Measurements from ENCODE around the gene KRTAP12-3. TPM values are rescaled to one million over a fixed set of nuclear protein-coding genes. Genes with fewer than 3 reads are reported as not detected.
"Not testable (repeated sequence)": the region's sequence is repeated elsewhere in the genome, so short reads cannot be mapped to it uniquely, and the experiment has no call there.

Gene KRTAP12-3
- total RNA-seq, 2 donors from 2014 or later, result not detected

DNA sequence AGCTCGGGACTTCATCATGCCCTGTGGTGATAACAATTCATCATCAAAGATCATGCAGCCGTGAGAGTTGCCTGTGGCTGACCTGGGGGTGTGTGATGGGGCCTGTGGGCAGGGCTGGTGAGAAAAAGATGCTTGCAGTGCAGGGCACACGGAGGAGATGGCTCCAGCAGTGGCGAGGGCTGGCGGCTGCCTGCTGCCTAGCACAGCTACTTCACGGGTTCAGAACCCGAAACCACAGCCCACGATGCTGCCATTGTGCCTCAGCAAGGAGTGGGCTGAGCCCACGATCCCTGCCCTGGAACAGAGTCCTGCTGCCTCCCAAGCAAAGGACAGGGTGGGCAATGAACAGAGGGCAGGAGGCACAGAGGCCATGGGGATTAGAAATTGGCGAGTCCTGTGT is 31.5 kb upstream of the KRTAP12-3 start:
- ATAC-seq, result peak in 1 of 2 donors; percentile 42
- intact Hi-C loops (cut with DNase I), result no loop called here
- DNase-seq, result no peak

DNA sequence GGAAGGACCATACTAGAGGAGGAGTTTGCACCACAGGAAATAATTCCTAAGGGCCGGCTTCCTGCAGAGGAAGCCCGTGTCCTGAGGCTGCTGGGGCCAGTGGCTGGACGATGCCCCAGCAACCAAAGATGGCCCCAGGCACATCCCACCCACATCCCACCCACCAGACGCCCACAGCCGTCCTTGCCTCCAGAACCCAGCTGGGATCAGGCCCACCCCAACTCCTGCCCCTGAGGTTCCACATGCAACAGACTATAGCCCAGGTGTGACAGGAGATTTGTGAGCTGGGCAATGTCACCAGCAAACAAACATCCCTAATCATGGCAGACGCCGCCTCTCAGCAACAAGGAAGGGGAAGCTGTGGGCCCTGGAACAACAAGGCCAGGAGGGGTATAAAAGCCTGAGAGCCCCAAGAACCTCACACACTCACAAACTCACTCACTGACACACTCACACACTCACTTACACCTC is 31.0 kb upstream of the KRTAP12-3 start, which contains the start of gene KRTAP10-9:
Gene KRTAP10-9, plus strand, starts transcription at position 421 of the 471 bp plus-strand sequence. CDS start 79 bp downstream, outside the sequence.
- no peak for ATAC-seq
- intact Hi-C loops (cut with DNase I), result no loop called here

DNA sequence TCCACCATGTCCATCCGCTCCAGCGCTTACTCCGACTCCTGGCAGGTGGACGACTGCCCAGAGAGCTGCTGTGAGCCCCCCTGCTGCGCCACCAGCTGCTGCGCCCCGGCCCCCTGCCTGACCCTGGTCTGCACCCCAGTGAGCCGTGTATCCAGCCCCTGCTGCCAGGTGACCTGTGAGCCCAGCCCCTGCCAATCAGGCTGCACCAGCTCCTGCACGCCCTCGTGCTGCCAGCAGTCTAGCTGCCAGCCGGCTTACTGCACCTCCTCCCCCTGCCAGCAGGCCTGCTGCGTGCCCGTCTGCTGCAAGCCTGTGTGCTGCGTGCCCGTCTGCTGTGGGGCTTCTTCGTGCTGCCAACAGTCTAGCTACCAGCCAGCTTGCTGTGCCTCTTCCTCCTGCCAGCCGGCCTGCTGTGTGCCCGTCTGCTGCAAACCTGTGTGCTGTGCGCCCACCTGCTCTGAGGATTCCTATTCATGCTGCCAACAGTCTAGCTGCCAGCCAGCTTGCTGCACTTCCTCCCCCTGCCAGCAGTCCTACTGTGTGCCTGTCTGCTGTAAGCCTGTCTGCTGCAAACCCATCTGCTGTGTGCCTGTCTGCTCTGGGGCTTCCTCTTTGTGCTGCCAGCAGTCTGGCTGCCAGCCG is 30.4 kb upstream of the KRTAP12-3 start:
- intact Hi-C loops (cut with DNase I); ATAC-seq; DNase-seq: not testable (repeated sequence)

More for the DNA sequence above, 31.0 kb upstream of the KRTAP12-3 start, which contains the start of gene KRTAP10-9:
- no peak for DNase-seq

DNA sequence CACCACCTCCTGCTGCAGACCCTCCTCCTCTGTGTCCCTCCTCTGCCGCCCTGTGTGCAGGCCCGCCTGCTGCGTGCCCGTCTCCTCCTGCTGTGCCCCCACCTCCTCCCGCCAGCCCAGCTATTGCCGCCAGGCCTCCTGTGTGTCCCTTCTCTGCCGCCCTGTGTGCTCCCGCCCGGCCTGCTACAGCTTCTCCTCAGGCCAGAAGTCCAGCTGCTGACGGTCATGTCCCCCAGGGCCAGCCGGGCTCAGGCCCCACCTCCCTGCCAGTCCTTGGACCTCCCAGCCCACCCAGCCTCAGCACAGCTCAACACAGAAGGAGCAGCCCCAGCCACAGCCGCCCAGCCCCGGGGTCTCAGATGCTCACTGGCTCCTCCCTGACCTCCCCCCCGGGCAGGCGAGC is 29.9 kb upstream of the KRTAP12-3 start:
- DNase-seq; intact Hi-C loops (cut with DNase I); ATAC-seq: not testable (repeated sequence)

DNA sequence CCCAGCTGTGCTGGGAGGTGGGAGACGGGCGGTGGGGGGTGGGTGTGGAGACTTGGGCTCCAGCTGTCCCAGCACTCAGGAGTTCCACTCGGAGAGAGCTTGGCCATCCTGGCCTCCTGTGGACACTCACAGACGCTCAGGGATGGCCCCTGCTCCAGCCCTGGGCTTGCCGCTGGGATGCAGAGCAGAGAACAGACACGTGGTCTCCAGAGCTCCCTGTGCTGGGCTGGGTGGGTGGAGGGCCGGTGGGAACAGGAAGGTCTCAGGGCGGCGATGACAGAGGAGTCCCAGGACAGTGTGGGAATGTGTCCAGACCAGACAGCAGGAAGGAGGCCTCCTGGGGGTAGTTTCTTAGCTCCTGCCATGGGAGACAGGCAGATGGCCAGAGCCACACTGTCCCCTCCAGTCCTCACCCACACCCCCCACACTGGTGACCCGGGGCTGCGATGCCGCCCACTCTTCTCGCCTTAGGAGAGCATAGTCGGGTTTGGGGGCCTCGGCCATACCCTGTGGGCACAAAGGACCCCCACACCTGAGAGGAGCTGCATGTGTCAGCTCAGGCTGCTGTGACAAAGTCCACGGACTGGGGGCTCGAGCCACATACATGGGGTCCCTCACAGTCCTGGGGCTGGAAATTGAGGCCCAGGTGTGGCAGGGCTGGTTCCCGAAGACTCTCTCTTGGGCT is 28.9 kb upstream of the KRTAP12-3 start:
- DNase-seq, result no peak
- intact Hi-C loops (cut with DNase I), result no loop called here
- peak; percentile 39 to 82 for ATAC-seq

DNA sequence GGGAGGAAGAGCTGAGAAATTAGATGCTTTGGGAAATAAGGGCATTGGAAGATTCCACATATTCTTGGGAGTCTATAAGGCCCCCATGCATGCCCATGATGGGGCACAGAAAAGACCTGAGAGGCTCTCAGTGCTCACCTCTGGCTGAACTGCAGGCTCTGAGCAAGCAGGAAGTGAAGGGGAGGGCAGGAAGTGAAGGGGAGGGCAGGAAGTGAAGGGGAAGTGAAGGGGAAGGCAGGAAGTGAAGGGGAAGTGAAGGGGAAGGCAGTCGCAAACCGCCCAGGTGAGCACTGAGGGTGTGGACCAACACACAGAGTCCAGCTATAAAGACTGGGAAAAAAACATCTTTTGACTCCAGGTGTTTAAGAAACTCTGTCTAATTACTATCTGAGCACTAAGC is 27.3 kb upstream of the KRTAP12-3 start:
- ATAC-seq (no peak), DNase-seq (no peak)
- intact Hi-C loops (cut with DNase I), result no loop called here

DNA sequence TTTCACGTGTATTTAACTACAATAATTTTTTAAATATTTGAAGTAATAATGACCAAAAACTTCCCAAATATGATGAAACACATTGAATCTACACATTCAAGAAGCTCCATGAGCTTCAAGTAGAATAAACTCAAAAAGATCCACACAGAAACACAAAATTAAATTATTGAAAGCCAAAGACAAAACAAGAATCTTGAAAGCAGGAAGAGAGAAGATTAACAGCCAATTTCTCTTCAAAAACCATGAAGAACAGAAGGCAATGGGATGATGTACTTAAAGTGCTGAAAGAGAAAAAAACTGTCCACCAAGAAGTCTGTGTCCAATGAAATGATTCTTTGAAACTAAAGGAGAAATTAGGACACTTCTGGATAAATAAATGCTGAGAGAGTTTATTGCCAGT is 25.7 kb upstream of the KRTAP12-3 start:
- no peak for ATAC-seq
- DNase-seq, result no peak
- intact Hi-C loops (cut with DNase I), result no loop called here

DNA sequence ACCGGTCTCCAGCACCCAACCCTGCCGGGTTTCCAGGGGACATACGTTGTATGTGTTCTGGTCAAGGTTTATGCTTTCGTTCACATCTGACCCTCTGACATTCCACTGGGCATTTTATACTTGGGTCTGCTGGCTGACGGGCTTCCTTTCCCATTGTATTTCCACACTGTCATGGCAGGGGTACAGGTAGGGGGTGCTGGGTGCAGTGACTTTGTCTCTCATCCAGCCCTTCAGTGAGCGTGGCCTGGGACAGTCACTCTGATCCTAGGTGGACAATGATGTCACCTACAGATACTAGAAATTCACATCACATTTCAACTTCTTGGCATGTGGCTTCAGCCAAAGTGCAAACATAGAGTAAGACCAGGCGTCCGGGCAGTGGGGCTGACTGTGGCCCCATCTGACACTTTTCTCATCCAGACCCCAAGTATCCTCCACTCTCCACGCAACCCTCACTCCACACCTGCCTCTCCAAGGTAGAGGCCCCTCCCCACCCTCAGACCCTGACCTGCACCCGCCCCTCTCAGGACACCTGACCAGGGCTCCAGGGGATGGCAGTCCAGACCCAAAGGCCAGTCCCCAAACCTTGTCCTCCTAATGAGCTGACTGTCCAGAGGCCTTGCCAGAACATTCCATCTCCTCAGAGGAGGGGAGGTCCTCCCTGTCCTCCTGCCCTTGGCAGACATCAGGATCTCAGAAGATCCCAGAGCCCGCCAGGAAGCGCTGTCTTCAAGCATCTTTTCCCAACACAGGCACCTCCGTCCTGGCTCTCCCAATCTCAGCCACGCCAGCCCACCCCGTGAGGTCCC is 21.3 kb upstream of the KRTAP12-3 start:
- no peak for DNase-seq
- ATAC-seq, result no peak
- intact Hi-C loops (cut with DNase I), result no loop called here

DNA sequence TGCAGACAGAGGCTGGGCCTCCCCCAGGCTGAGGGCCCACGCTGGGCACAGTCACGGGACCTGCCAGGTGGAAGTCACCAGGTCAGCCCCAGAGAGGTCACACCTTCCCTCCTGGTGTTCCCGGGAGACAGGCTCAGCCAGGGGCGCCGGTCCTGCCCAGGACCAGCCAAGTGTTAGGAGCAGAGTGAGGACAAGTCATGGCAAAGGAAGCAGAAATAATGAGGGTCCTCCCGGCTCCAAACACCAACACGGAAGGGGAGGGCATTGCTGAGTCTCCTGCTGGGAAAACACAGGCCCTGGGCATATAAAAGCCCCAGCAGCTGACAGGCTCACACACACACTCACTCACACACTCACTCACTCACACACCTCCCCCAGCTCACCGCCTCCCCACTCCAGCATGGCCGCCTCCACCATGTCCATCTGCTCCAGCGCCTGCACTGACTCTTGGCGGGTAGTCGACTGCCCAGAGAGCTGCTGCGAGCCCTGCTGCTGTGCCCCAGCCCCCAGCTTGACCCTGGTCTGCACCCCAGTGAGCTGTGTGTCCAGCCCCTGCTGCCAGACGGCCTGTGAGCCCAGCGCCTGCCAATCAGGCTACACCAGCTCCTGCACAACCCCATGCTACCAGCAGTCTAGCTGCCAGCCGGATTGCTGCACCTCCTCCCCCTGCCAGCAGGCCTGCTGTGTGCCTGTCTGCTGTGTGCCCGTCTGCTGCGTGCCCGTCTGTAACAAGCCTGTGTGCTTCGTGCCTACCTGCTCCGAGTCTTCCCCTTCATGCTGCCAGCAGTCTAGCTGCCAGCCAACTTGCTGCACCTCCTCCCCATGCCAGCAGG is 20.5 kb upstream of the KRTAP12-3 start, which contains the start of gene KRTAP10-10:
Gene KRTAP10-10, plus strand, starts transcription at position 339 of the 833 bp plus-strand sequence. Its CDS starts 62 bp downstream, at position 401.
- intact Hi-C loops (cut with DNase I), result no loop called here
- DNase-seq (no peak), ATAC-seq (no peak)

DNA sequence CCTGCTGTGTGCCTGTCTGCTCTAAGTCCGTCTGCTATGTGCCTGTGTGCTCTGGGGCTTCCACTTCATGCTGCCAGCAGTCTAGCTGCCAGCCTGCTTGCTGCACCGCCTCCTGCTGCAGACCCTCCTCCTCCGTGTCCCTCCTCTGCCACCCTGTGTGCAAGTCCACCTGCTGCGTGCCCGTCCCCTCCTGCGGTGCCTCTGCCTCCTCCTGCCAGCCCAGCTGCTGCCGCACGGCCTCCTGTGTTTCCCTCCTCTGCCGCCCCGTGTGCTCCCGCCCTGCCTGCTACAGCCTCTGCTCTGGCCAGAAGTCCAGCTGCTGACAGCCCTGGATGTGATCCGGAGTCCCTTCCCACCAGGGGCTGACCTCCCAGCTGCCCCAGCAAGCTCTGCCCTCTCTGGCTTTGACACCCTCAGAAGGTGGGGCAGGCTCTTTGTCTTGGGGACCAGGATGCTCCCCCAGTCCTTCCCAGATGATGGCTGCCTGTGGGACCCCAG is 19.8 kb upstream of the KRTAP12-3 start:
- DNase-seq; ATAC-seq; intact Hi-C loops (cut with DNase I): not testable (repeated sequence)

DNA sequence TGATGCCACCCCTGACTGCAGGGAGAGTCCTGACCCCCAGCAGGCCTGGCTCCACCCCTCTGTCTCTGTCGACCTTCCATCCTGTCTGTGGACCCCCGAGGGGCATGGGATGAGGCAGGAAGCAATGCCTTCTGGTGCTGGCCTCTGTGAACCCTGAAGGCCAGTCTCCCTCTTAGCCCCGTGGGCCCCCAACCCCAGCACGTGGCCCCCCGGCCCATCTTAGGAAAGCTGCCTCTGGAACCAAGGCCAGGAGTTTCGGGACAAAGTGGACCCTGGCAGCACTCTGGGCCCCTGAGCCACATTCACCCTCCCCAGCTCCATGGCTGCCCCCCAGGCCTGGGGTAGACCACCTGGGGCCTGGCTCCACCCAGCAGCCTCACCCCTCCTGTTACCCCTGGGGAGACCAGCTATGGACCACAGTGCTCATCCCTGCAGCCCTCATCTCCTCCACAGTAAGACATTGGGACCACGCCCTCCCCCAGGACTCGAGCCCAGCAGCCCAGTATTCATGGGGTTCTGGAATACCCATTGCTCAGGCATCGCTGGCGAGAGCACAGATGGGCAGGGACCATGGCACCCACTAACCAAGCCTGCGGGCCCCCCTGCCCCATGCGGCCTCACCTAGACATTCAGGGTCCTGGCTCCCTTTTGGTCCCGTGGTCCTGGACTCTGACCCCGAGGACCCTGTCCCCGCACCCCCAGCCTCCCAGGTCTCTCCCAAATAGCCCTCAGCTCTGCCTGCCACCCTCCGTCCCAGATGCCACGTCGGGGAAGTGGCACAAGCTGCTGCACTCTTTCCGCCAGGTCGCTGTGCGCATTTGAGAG is 19.0 kb upstream of the KRTAP12-3 start:
- ATAC-seq; intact Hi-C loops (cut with DNase I); DNase-seq: not testable (repeated sequence)

DNA sequence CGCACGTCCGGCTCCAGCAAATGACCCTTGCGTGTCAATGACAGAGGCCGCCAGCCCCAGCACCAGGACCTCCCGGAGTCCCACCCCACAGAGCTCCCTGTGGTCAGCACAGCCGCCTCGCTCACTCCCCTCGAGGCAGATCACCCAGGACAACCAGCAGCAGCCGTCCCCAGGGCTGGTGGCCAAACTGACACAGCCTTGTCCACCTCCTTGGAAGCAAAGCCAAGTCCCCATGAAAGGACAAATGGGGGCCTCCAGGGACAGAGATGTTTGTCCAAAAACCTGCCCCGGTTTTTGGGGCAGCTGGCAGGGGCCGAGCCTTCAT is 18.4 kb upstream of the KRTAP12-3 start:
- intact Hi-C loops (cut with DNase I), result no loop called here

DNA sequence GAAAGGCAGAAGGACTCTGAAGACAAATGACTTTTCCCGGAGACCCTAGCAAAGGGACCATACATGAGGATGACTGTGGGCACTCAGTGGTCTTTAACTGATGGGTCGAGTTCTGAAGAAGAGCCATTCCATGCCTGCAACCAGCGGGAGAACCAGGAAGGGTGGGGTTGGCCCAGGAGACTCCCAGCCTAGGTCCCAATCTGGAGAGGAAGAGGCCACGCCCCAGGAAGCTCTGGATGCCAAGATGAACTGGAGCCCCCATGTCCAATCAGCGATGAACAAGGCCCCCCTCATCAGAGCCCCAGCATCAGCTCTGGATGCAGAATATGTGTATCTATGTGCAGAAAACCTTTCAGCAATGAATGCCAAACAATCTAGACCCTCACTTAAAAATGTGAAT is 17.0 kb upstream of the KRTAP12-3 start:
- intact Hi-C loops (cut with DNase I), result no loop called here
- ATAC-seq (no peak), DNase-seq (no peak)

More for the DNA sequence above, 18.4 kb upstream of the KRTAP12-3 start:
- no peak for DNase-seq
- no peak for ATAC-seq

DNA sequence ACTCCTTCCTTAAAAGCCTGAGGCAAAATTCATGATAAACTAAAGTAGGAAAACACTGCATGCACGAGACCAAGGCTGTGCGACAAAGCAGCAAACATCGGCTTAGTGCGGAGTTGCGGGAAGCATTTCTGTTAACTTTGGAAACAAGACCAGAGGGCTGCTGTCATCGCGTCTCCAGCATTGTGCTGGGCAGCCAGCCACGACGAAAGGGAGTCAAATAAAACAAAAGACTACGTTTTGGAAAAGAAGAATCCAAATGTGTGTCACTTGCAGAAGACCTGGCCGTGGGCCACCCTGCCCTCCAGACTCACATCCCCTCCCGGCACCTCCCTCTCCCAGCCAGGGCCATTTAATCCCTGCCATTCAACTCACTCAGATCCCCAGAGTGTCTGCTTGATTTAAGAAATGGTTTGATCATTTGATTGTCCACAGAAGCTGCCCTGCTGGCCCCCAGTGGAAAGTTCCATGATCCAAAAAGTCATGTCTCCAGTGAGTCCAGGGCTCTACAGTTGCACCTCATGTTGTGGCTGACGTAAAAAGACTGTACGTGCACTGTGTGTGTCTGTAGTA is 13.9 kb upstream of the KRTAP12-3 start:
- intact Hi-C loops (cut with DNase I), result no loop called here
- DNase-seq (no peak), ATAC-seq (no peak)

DNA sequence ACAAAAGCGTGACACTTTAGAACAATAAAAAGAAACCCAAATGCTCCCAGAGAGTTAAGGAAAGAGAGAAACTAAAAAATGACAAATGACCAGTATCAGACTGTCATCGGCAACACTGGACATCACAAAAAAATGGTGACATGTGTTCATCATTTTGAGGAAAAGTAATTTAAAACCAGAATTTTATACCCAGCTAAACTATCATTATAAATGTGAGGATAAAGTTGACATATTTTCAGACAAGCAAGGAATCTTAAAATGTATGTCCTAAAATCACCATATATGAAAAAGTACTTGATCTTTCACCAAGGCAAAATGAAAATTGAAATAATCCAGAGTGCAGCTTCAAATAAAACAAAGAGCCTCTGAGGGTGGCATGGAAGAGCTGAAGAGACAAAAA is 12.9 kb upstream of the KRTAP12-3 start:
- ATAC-seq (no peak), DNase-seq (no peak)
- intact Hi-C loops (cut with DNase I), result no loop called here

DNA sequence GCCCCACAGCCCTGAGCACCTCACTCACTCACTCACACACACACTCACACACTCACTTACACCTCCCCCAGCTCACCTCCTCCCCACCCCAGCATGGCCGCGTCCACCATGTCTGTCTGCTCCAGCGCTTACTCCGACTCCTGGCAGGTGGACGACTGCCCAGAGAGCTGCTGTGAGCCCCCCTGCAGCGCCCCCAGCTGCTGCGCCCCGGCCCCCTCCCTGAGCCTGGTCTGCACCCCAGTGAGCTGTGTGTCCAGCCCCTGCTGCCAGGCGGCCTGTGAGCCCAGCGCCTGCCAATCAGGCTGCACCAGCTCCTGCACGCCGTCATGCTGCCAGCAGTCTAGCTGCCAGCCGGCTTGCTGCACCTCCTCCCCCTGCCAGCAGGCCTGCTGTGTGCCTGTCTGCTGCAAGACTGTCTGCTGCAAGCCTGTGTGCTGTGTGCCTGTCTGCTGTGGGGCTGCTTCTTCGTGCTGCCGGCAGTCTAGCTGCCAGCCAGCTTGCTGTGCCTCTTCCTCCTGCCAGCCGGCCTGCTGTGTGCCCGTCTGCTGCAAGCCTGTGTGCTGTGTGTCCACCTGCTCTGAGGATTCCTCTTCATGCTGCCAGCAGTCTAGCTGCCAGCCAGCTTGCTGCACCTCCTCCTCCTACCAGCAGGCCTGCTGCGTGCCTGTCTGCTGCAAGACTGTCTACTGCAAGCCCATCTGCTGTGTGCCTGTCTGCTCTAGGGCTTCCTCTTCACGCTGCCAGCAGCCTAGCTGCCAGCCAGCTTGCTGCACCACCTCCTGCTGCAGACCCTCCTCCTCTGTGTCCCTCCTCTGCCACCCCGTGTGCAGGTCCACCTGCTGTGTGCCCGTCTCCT is 11.1 kb upstream of the KRTAP12-3 start, which contains the start of gene KRTAP10-11:
Gene KRTAP10-11, plus strand, starts transcription at position 49 of the 856 bp plus-strand sequence. Its CDS starts 45 bp downstream, at position 94.
- intact Hi-C loops (cut with DNase I); DNase-seq; ATAC-seq: not testable (repeated sequence)

DNA sequence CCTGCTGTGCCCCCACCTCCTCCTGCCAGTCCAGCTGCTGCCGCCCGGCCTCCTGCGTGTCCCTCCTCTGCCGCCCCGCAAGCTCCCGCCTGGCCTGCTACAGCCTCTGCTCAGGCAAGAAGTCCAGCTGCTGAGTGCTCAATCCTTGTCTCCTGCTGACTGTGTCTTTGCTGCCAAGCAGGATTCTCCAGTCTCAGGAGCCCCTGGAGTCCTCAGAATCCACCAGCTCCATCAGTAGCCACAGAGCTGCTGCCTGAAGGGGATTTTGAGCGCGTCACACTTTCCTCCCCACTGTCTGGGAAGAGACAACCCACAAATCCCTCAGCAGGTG is 10.5 kb upstream of the KRTAP12-3 start:
- no peak for ATAC-seq
- intact Hi-C loops (cut with DNase I), result no loop called here
- DNase-seq, result no peak

Measured in left cardiac atrium (tissue), 4 donors.